WI38 (cell line): ENCODE results near the gene CACHD1.

Experiments
- H3K4me3 ChIP-seq: 2 replicates; pipeline ENCODE4 v1.5.1; 2011; ENCODE audit warnings: low read depth, mild to moderate bottlenecking, control low read depth, low read length
- TF ChIP-seq, protein P1 (sequence below): IDR thresholded peaks from 2 replicates; pipeline ENCODE4 v1.5.1; 2012; ENCODE audit warnings: low read depth, mild to moderate bottlenecking, control low read depth, low read length

CACHD1 gene

DNA sequence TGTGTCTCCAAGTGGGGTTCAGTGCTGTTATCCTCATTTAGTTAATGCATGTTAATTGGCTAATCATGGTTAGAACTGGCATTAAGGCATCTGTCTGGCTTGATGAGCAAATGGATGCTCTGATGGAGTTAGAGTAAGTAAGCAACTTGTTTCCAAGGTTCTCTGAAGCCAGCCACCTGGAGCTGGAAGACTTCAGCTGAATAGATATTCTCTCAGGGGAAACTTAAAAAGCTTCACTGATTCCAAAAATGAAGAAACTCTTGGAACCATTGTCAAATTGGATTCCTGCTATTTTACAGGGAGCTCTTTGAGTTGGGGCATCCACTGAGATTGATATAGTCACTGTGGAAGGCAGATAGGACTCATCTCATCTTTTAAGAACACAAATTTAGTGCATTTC is 118.9 kb downstream of the CACHD1 start:
- TF ChIP-seq, protein P1, sequence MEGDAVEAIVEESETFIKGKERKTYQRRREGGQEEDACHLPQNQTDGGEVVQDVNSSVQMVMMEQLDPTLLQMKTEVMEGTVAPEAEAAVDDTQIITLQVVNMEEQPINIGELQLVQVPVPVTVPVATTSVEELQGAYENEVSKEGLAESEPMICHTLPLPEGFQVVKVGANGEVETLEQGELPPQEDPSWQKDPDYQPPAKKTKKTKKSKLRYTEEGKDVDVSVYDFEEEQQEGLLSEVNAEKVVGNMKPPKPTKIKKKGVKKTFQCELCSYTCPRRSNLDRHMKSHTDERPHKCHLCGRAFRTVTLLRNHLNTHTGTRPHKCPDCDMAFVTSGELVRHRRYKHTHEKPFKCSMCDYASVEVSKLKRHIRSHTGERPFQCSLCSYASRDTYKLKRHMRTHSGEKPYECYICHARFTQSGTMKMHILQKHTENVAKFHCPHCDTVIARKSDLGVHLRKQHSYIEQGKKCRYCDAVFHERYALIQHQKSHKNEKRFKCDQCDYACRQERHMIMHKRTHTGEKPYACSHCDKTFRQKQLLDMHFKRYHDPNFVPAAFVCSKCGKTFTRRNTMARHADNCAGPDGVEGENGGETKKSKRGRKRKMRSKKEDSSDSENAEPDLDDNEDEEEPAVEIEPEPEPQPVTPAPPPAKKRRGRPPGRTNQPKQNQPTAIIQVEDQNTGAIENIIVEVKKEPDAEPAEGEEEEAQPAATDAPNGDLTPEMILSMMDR: no peak
- H3K4me3 ChIP-seq: no peak overlapping the region

DNA sequence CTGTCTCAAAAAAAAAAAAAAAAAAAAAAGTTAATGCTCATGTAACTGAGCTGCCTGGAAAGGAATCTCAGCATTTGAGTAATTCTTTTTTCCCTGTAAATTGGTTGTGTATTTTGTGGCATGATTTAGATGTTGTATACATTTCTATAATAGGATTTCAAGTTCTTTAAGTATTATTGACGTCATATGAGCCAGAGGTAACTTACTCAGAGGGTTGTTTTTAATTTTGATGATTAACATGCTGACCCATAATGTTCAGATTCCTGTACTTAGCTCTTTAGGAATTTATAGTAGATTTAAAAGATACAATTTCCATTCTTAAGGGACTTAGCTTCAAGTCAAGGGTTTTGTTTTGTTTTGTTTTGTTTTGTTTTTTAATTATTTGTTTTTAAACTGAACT is 120.4 kb downstream of the CACHD1 start:
- H3K4me3 ChIP-seq: no peak overlapping the region

DNA sequence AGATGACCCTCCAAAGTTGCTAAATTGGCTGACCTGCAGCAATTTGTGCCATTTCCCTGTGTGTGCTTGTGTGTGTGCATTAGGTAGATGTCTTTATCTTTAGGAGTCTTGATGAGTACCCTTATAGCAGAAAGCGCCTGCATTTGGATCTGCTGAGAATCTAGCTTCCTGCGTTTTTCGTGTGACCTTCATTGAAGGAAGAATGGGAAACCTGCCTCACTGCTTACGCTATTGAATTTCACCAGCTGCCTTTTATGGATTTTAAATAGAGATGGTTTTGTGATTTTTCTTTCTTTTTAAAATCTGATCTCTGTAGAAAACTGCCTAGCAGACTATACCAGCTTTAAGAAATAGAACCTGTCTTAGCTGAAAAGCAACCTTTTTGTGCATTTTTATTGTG is 124.5 kb downstream of the CACHD1 start:
- TF ChIP-seq, protein P1: no peak
- H3K4me3 ChIP-seq: no peak overlapping the region

More for the DNA sequence above, 120.4 kb downstream of the CACHD1 start:
- TF ChIP-seq, protein P1: no peak

DNA sequence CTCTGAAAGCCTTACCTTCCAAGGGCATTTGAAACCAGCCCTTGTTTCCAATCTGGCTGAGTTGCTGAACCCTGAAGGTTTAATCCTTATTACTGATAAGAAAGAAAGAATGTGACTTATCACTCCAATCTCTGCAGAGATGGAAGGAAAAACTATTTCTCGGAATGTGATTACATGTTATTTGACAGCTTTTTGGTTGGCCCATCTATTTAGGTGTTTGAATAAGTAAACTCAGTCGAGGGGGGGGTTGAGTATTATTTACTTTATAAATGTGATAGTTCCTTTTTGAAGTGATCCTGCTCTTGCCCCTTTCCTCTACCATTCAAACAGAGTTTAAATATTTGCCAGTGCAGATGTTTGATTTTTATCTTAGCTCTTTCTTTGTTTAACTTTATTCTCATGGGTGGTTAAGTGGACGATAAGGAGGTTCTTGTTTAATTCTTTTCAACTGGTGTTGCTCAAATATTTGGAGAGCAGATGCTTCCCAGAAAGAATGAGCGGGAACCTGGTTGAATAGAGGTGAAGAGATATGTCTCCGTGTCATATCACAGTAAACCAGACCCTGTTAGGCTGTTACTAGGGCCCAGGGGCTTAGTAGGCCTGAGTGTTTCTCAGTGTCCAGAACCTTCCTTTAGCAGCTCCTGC is 126.1 kb downstream of the CACHD1 start:
- no peak overlapping the region for H3K4me3 ChIP-seq
- TF ChIP-seq, protein P1: no peak

DNA sequence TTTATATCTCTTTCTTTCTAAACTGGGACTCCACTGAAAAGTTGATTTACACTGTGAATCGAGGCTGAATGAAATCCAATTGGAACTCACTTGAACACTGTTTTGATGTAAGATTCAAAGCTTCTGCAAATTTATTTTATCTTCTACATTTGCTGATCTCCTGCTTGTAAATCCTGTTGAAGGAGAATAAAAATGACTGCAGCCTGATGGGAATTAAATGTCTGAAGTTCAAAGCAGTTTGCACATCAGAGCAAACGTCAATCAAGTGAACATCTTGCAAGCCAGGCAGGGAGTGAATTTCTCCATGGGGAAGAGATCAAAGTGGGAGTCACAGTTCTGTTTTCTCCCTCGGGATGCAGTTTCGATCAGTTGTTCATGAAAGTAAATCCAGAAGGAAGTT is 127.2 kb downstream of the CACHD1 start:
- H3K4me3 ChIP-seq: no peak overlapping the region
- TF ChIP-seq, protein P1: no peak

DNA sequence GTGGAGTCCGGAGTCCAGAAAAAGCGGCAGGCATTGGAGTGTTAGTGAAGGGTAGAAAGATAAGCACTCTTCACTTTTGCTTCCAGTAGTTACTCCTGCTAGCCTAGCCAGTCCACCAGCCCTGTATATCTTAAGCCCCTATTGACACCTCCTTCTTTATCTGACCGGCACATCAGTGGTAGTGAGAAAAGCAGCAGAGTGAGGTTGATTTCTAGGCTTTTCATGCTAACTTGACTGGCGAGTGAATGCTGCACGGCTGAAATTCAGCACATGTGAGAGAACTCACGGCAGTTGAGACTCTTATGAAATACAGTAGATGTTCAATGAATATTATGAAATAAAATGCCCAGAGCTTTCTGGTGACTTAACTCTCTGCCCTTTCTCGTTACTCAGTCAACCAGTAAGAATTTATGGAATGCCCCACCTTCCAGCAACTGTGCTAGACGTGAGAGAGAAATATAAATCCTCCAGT is 128.2 kb downstream of the CACHD1 start:
- TF ChIP-seq, protein P1: no peak
- no peak overlapping the region for H3K4me3 ChIP-seq

DNA sequence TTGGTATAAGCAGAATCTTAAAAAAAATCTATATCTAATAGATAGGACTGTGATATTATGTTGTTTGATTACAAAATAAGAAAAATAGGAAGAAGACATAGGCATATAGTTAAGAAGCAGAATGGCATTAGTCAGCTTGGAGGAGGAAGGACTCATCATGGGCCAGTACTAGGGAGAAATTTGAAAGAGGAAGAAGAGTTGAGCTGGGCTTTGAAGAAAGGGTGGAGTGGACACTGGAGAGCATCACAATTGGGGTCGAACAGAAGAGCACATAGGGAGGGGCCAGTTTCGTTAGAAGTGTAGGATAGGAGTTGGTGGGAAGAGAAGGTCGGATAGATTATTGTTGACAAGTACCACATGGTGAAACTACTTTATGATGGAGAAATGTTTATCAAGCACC is 129.3 kb downstream of the CACHD1 start:
- H3K4me3 ChIP-seq: no peak overlapping the region
- TF ChIP-seq, protein P1: no peak
